ENCODE measurements around the gene PIP4P1.

Gene PIP4P1

GRCh38 chr14:20477211-20477876 is 16.1 kb upstream of the PIP4P1 start:
- no peaks in the 10 kb centered on the region for H3K9me2 ChIP-seq (replicated peaks; ENCODE audit: control insufficient read depth, low read length)
- H3K79me2 ChIP-seq (ENCODE audit: control insufficient read depth, low read length), result peaks cover 24% of the 10 kb centered on the region
- peak overlapping the region; percentile 18; the same call in 1 of the 2 replicates for H3K4me3 ChIP-seq (ENCODE audit: low read length)
- H3K27me3 ChIP-seq (ENCODE audit: control insufficient read depth, low read length), result no peaks in the 10 kb centered on the region
- H3K4me1 ChIP-seq (ENCODE audit: control insufficient read depth, low read length), result peaks cover 31% of the 10 kb centered on the region
- H4K20me1 ChIP-seq (ENCODE audit: control insufficient read depth, insufficient read depth, low read depth, low read length), result peaks cover 12% of the 10 kb centered on the region
- TF ChIP-seq EZH2phosphoT487 (IDR thresholded peaks at IDR 0.05; ENCODE audit: borderline replicate concordance, low read length) (no peak), CTCF (IDR thresholded peaks at IDR 0.05; ENCODE audit: low read depth, low read length, poor library complexity, severe bottlenecking) (no peak)
- peak overlapping the region; percentile 49 for H3K4me2 ChIP-seq (ENCODE audit: low read length)
- H3K27ac ChIP-seq (ENCODE audit: low read depth, low read length), result peak overlapping the region; percentile 50
- H3K9me3 ChIP-seq (ENCODE audit: control insufficient read depth, insufficient read depth, low read length), result no peaks in the 10 kb centered on the region
- peaks cover 74% of the 10 kb centered on the region for H3K36me3 ChIP-seq (ENCODE audit: control insufficient read depth, low read length)
- peaks cover 34% of the 10 kb centered on the region for H3F3A ChIP-seq (ENCODE audit: control insufficient read depth, insufficient read depth)

GRCh38 chr14:20476776-20477175 is 15.5 kb upstream of the PIP4P1 start:
- H3K36me3 ChIP-seq (ENCODE audit: control insufficient read depth, low read length), result peaks cover 80% of the 10 kb centered on the region
- peaks cover 18% of the 10 kb centered on the region for H4K20me1 ChIP-seq (ENCODE audit: control insufficient read depth, insufficient read depth, low read depth, low read length)
- H3K4me2 ChIP-seq (ENCODE audit: low read length), result peak overlapping the region; percentile 49
- no peaks in the 10 kb centered on the region for H3K27me3 ChIP-seq (ENCODE audit: control insufficient read depth, low read length)
- TF ChIP-seq EZH2phosphoT487 (IDR thresholded peaks at IDR 0.05; ENCODE audit: borderline replicate concordance, low read length) (no peak), CTCF (IDR thresholded peaks at IDR 0.05; ENCODE audit: low read depth, low read length, poor library complexity, severe bottlenecking) (no peak)
- peaks cover 34% of the 10 kb centered on the region for H3F3A ChIP-seq (ENCODE audit: control insufficient read depth, insufficient read depth)
- H3K9me3 ChIP-seq (ENCODE audit: control insufficient read depth, insufficient read depth, low read length), result no peaks in the 10 kb centered on the region
- H3K4me3 ChIP-seq (ENCODE audit: low read length), result peak overlapping the region; percentile 18; the same call in 1 of the 2 replicates
- H3K27ac ChIP-seq (ENCODE audit: low read depth, low read length), result peak overlapping the region; percentile 50
- H3K4me1 ChIP-seq (ENCODE audit: control insufficient read depth, low read length), result peaks cover 36% of the 10 kb centered on the region
- no peaks in the 10 kb centered on the region for H3K9me2 ChIP-seq (replicated peaks; ENCODE audit: control insufficient read depth, low read length)
- peaks cover 30% of the 10 kb centered on the region for H3K79me2 ChIP-seq (ENCODE audit: control insufficient read depth, low read length)

- Histone ChIP-seq H3K4me3 (ENCODE audit: low read length) (no peak overlapping the region), H3K36me3 (ENCODE audit: control insufficient read depth, low read length) (peaks cover 79% of the 10 kb centered on the region), H3F3A (ENCODE audit: control insufficient read depth, insufficient read depth) (peaks cover 14% of the 10 kb centered on the region)
Observed at GRCh38 chr14:20472536-20473169, 11.4 kb upstream of the PIP4P1 start.

More at GRCh38 chr14:20472536-20473169, 11.4 kb upstream of the PIP4P1 start:
- Histone ChIP-seq H3K4me1 (ENCODE audit: control insufficient read depth, low read length) (peaks cover 48% of the 10 kb centered on the region), H3K9me2 (replicated peaks; ENCODE audit: control insufficient read depth, low read length) (no peaks in the 10 kb centered on the region), H4K20me1 (ENCODE audit: control insufficient read depth, insufficient read depth, low read depth, low read length) (peaks cover 26% of the 10 kb centered on the region), H3K27me3 (ENCODE audit: control insufficient read depth, low read length) (no peaks in the 10 kb centered on the region), H3K4me2 (ENCODE audit: low read length) (peak overlapping the region; percentile 86; the same call in 1 of the 2 replicates), H3K27ac (ENCODE audit: low read depth, low read length) (no peak overlapping the region), H3K9me3 (ENCODE audit: control insufficient read depth, insufficient read depth, low read length) (no peaks in the 10 kb centered on the region), H3K79me2 (ENCODE audit: control insufficient read depth, low read length) (peaks cover 58% of the 10 kb centered on the region)
- TF ChIP-seq EZH2phosphoT487 (IDR thresholded peaks at IDR 0.05; ENCODE audit: borderline replicate concordance, low read length) (no peak), CTCF (IDR thresholded peaks at IDR 0.05; ENCODE audit: low read depth, low read length, poor library complexity, severe bottlenecking) (no peak)
